Measurements from ENCODE around the gene CRADD. TPM values are rescaled to one million over a fixed set of nuclear protein-coding genes. Genes with fewer than 3 reads are reported as not detected.

The CRADD gene
- total and polyA plus RNA-seq, 2 donors, result 13.9 to 17.1 TPM

DNA sequence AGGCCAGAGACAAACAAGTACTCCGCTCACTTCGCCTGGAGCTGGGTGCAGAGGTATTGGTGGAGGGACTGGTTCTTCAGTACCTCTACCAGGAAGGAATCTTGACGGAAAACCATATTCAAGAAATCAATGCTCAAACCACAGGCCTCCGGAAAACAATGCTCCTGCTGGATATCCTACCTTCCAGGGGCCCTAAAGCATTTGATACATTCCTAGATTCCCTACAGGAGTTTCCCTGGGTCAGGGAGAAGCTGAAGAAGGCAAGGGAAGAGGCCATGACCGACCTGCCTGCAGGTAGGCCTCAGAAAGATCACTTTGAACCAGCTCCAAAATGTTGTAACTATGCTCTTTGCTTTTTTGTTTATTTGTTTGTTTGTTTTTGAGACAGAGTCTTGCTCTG, 1.6 kb downstream of the CRADD start:
- H3K27ac ChIP-seq (ENCODE audit: low read depth in 1 of 2, low read length in 1 of 2), result no peak overlapping the region
- no peaks in the 10 kb centered on the region for H3K27me3 ChIP-seq (ENCODE audit: control insufficient read depth in 2 of 2, insufficient read depth in 1 of 2, low read length in 1 of 2)
- 98% methylated on average over 5 of the region's 5 CpGs for WGBS
- DNase-seq (ENCODE audit: low read depth in 6 of 9, low spot score in 9 of 9), result no peak
- peaks cover 0 to 3% of the 10 kb centered on the region in 2 donors for H3K9me3 ChIP-seq (ENCODE audit: control insufficient read depth in 2 of 2, insufficient read depth in 1 of 2, low read length in 1 of 2)
- no peak overlapping the region for H3K4me3 ChIP-seq (ENCODE audit: low read length in 2 of 2)
- H3K4me1 ChIP-seq (ENCODE audit: control insufficient read depth in 2 of 2, insufficient read depth in 2 of 2, low read length in 2 of 2), result peaks cover 2 to 19% of the 10 kb centered on the region in 2 donors
- no peaks in the 10 kb centered on the region for H3K36me3 ChIP-seq (ENCODE audit: control insufficient read depth in 2 of 2, insufficient read depth in 2 of 2, low read length in 1 of 2)

DNA sequence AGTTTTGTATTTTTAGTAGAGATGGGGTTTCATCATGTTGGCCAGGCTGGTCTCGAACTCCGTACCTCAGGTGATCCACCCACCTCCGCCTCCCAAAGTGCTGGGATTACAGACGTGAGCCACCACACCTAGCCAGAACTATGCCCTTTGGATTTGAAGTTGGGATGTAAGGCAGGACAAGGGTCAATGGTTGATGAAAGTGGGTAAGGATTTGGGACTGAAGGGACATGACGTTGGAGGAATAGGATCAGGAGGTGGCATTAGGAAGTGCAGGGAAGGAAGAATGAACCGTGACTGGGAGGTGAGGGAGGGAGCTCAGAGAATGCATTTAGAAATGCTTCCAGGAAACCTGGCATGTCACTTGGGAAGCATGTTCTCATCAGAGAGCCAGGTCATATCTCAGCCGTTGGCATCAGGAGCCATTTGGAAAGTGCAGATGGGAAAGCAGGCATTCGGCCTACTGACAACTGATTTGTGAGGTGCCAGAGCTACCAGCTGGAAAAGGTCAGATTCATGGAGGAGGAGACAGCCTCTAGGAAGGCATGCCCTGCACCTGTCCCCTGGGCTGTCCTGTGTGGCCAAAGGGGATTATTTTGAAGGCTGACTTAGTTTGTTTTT, 2.2 kb downstream of the CRADD start:
- no peak for DNase-seq (ENCODE audit: low read depth in 6 of 9, low spot score in 9 of 9)
- no peak overlapping the region for H3K4me3 ChIP-seq (ENCODE audit: low read length in 2 of 2)
- peaks cover 2 to 21% of the 10 kb centered on the region in 2 donors for H3K4me1 ChIP-seq (ENCODE audit: control insufficient read depth in 2 of 2, insufficient read depth in 2 of 2, low read length in 2 of 2)
- H3K36me3 ChIP-seq (ENCODE audit: control insufficient read depth in 2 of 2, insufficient read depth in 2 of 2, low read length in 1 of 2), result no peaks in the 10 kb centered on the region
- H3K27ac ChIP-seq (ENCODE audit: low read depth in 1 of 2, low read length in 1 of 2), result no peak overlapping the region
- peaks cover 0 to 3% of the 10 kb centered on the region in 2 donors for H3K9me3 ChIP-seq (ENCODE audit: control insufficient read depth in 2 of 2, insufficient read depth in 1 of 2, low read length in 1 of 2)
- WGBS, result 97% methylated on average over 8 of the region's 8 CpGs
- H3K27me3 ChIP-seq (ENCODE audit: control insufficient read depth in 2 of 2, insufficient read depth in 1 of 2, low read length in 1 of 2), result no peaks in the 10 kb centered on the region

DNA sequence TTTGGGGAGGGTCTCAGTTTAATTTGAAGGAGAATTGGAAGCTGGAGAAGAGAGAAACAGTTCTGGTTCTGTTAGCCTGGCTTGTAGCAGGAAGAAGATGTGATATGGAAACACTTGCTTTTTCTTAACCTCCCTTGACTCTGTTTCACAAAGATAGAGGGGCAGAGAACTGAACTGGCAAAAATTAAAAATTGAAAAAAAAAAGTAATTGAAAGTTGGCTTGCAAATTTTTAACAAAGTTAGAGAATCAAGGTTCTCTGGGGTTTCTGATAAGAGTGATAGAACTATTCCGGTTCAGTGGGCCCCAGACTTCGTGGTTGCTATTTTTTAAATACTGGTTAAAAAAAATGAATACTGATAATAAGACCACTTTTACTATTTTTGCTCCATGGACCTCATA, 2.8 kb downstream of the CRADD start:
- Histone ChIP-seq H3K27me3 (ENCODE audit: control insufficient read depth in 2 of 2, insufficient read depth in 1 of 2, low read length in 1 of 2) (no peaks in the 10 kb centered on the region), H3K9me3 (ENCODE audit: control insufficient read depth in 2 of 2, insufficient read depth in 1 of 2, low read length in 1 of 2) (peaks cover 0 to 3% of the 10 kb centered on the region in 2 donors), H3K36me3 (ENCODE audit: control insufficient read depth in 2 of 2, insufficient read depth in 2 of 2, low read length in 1 of 2) (no peaks in the 10 kb centered on the region), H3K4me3 (ENCODE audit: low read length in 2 of 2) (no peak overlapping the region), H3K4me1 (ENCODE audit: control insufficient read depth in 2 of 2, insufficient read depth in 2 of 2, low read length in 2 of 2) (peaks cover 2 to 25% of the 10 kb centered on the region in 2 donors), H3K27ac (ENCODE audit: low read depth in 1 of 2, low read length in 1 of 2) (no peak overlapping the region)
- DNase-seq (ENCODE audit: low read depth in 6 of 9, low spot score in 9 of 9), result no peak
- WGBS, result 82% methylated on average over 2 of the region's 2 CpGs

DNA sequence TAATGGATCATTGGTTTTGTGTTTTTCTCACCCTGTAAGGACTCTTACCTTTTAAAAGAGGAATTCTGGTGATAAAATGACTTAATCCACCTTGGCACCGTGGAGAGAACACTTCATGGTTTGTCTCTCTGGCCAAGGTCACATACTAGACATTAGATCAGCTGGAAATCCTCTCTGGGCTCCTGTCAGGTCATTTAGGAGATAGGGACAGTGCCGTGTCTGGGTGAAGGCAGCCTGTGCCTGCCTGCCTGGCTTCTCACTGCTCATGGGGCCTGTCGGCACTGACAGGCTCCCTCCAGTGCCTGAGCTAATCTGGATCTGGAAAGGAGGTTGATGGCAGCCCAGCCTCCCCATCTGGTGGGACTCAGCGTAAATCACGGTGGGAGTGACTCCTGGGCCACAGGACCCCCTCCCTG, 5.7 kb downstream of the CRADD start:
- no peak for DNase-seq (ENCODE audit: low read depth in 6 of 9, low spot score in 9 of 9)
- Histone ChIP-seq H3K9me3 (ENCODE audit: control insufficient read depth in 2 of 2, insufficient read depth in 1 of 2, low read length in 1 of 2) (peaks cover 0 to 3% of the 10 kb centered on the region in 2 donors), H3K4me1 (ENCODE audit: control insufficient read depth in 2 of 2, insufficient read depth in 2 of 2, low read length in 2 of 2) (peaks cover 0 to 17% of the 10 kb centered on the region in 2 donors), H3K4me3 (ENCODE audit: low read length in 2 of 2) (no peak overlapping the region), H3K27me3 (ENCODE audit: control insufficient read depth in 2 of 2, insufficient read depth in 1 of 2, low read length in 1 of 2) (no peaks in the 10 kb centered on the region), H3K36me3 (ENCODE audit: control insufficient read depth in 2 of 2, insufficient read depth in 2 of 2, low read length in 1 of 2) (peaks cover 0 to 5% of the 10 kb centered on the region in 2 donors), H3K27ac (ENCODE audit: low read depth in 1 of 2, low read length in 1 of 2) (no peak overlapping the region)
- WGBS, result 95% methylated on average over 5 of the region's 5 CpGs

DNA sequence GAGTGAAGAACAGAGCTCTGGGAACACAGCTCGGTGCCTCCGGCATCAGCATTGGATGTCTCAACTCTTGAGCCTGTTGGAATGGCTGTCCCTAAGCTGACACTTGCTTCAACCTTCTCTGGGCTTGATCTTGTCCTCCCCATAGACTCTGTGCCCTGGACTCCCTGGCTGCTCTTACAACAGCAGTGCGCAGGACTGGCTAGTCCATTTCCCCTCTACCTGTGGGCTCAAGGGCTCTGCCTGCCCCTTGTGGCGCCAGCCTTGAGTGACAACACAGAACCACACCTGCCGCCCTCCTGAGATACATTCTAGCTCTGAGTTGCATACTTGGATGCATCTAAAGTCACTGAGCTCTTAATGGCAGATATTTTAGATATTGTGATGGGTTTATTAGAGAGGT, 6.2 kb downstream of the CRADD start:
- H3K4me3 ChIP-seq (ENCODE audit: low read length in 2 of 2), result no peak overlapping the region
- H3K9me3 ChIP-seq (ENCODE audit: control insufficient read depth in 2 of 2, insufficient read depth in 1 of 2, low read length in 1 of 2), result peaks cover 0 to 3% of the 10 kb centered on the region in 2 donors
- WGBS, result 97% methylated on average over 5 of the region's 5 CpGs
- H3K27me3 ChIP-seq (ENCODE audit: control insufficient read depth in 2 of 2, insufficient read depth in 1 of 2, low read length in 1 of 2), result no peaks in the 10 kb centered on the region
- DNase-seq (ENCODE audit: low read depth in 6 of 9, low spot score in 9 of 9), result no peak
- peaks cover 0 to 5% of the 10 kb centered on the region in 2 donors for H3K36me3 ChIP-seq (ENCODE audit: control insufficient read depth in 2 of 2, insufficient read depth in 2 of 2, low read length in 1 of 2)
- peaks cover 0 to 13% of the 10 kb centered on the region in 2 donors for H3K4me1 ChIP-seq (ENCODE audit: control insufficient read depth in 2 of 2, insufficient read depth in 2 of 2, low read length in 2 of 2)
- no peak overlapping the region for H3K27ac ChIP-seq (ENCODE audit: low read depth in 1 of 2, low read length in 1 of 2)

DNA sequence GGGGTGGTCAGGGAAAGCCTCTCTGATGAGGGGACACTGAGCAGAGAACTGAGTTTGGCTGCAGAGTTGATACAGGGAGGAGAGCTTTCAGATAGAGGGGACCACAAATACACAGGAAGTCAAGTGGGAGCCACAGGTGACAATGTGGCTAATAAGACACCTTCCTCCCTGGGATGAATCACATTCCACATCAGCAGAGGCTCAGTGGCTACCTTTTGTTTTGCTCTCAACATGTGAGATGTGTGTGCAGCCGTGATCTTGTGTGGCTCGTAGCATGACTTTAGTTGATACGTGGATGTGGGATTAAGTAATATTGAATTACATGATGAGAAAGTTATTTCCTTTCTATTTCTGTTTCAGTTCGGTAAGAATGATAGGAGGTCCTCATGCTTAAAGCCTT, 7.5 kb downstream of the CRADD start:
- Histone ChIP-seq H3K27ac (ENCODE audit: low read depth in 1 of 2, low read length in 1 of 2) (no peak overlapping the region), H3K4me3 (ENCODE audit: low read length in 2 of 2) (no peak overlapping the region), H3K36me3 (ENCODE audit: control insufficient read depth in 2 of 2, insufficient read depth in 2 of 2, low read length in 1 of 2) (peaks cover 0 to 5% of the 10 kb centered on the region in 2 donors), H3K9me3 (ENCODE audit: control insufficient read depth in 2 of 2, insufficient read depth in 1 of 2, low read length in 1 of 2) (peaks cover 0 to 3% of the 10 kb centered on the region in 2 donors), H3K4me1 (ENCODE audit: control insufficient read depth in 2 of 2, insufficient read depth in 2 of 2, low read length in 2 of 2) (peaks cover 0 to 11% of the 10 kb centered on the region in 2 donors), H3K27me3 (ENCODE audit: control insufficient read depth in 2 of 2, insufficient read depth in 1 of 2, low read length in 1 of 2) (no peaks in the 10 kb centered on the region)
- no peak for DNase-seq (ENCODE audit: low read depth in 6 of 9, low spot score in 9 of 9)
- 77% methylated on average over 4 of the region's 4 CpGs for whole genome bisulfite sequencing

DNA sequence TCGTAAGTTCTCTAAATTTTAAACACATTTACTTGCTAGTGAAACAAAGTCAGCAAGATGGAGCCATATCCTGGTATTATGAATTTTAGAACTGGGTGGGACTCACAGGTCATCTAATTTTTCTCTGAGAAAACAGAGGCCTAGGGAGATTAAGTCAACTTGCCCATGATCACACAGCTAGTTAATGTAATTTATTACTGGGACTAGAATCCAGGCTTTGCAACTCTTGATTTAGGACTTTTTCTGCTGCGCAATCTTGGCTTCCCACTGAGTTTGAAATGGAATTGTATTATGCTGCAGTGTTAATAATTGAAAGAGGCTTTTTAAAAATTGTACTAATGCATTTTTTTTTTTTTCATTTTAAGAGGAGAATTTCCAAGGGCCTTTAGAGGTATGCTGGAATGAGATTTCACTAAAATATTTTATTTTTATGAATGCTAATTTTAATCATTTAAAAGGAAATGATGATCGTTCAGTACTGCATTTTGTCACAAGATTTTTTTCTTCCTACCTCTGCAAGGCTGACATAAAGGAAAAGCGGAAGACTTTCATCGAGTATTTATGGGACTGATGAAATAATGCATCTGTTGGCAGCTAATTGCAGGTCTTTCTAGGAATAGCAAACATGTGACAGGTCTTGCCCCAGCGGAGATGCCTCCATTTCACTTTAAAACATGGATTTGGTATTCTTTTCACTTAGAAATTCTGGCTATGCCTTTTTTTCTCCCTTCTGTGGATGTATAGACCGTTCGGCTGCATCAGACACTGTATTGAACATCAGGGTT, 9.6 kb downstream of the CRADD start:
- H3K27ac ChIP-seq (ENCODE audit: low read depth in 1 of 2, low read length in 1 of 2), result no peak overlapping the region
- DNase-seq (ENCODE audit: low read depth in 6 of 9, low spot score in 9 of 9), result no peak
- peaks cover 0 to 5% of the 10 kb centered on the region in 2 donors for H3K36me3 ChIP-seq (ENCODE audit: control insufficient read depth in 2 of 2, insufficient read depth in 2 of 2, low read length in 1 of 2)
- H3K4me1 ChIP-seq (ENCODE audit: control insufficient read depth in 2 of 2, insufficient read depth in 2 of 2, low read length in 2 of 2), result peaks cover 0 to 11% of the 10 kb centered on the region in 2 donors
- H3K9me3 ChIP-seq (ENCODE audit: control insufficient read depth in 2 of 2, insufficient read depth in 1 of 2, low read length in 1 of 2), result peaks cover 0 to 3% of the 10 kb centered on the region in 2 donors
- over 99% methylated on average over 8 of the region's 8 CpGs for WGBS
- H3K27me3 ChIP-seq (ENCODE audit: control insufficient read depth in 2 of 2, insufficient read depth in 1 of 2, low read length in 1 of 2), result no peaks in the 10 kb centered on the region
- no peak overlapping the region for H3K4me3 ChIP-seq (ENCODE audit: low read length in 2 of 2)

DNA sequence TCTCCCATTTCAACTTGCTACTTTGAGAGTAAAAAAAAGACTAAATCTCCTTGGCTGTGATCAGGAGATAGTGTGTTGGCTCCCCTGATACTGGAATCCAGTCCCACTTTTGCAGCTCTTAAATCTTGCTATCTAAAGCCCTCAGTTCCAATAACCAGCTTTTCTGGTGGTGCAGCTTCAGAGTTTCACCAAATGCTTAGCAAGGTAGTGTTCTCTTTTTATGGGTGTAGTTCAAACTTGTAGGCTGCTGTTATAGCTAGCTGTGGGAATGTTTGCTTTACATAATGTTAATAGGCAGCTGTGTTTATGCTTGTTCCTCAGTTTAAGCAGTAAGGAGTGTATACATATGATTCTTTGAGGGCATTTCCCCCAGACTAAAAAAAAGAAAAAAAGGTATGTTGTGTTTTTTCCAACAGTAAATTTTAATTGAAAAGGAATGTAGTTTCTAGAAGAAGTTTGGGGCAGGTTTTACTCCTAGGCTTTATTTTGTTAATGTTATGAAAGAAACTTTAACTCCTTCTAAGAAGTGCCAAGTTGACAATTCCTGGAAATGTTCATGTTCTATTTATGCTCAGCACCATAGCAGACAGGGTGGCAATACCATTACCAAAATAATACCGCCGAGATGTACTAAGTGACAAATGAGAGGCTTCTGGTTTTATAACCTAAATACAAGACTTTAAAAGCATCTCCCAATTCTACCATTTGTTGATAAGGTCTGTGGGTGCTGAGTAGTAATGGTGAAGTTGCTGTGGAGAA, 12.1 kb downstream of the CRADD start:
- Histone ChIP-seq H3K27me3 (ENCODE audit: control insufficient read depth in 2 of 2, insufficient read depth in 1 of 2, low read length in 1 of 2) (no peaks in the 10 kb centered on the region), H3K36me3 (ENCODE audit: control insufficient read depth in 2 of 2, insufficient read depth in 2 of 2, low read length in 1 of 2) (peaks cover 0 to 5% of the 10 kb centered on the region in 2 donors), H3K27ac (ENCODE audit: low read depth in 1 of 2, low read length in 1 of 2) (no peak overlapping the region), H3K4me1 (ENCODE audit: control insufficient read depth in 2 of 2, insufficient read depth in 2 of 2, low read length in 2 of 2) (peaks cover 0 to 10% of the 10 kb centered on the region in 2 donors), H3K4me3 (ENCODE audit: low read length in 2 of 2) (no peak overlapping the region), H3K9me3 (ENCODE audit: control insufficient read depth in 2 of 2, insufficient read depth in 1 of 2, low read length in 1 of 2) (no peaks in the 10 kb centered on the region)
- DNase-seq (ENCODE audit: low read depth in 6 of 9, low spot score in 9 of 9), result no peak
- 82% methylated on average over 2 of the region's 2 CpGs for WGBS

DNA sequence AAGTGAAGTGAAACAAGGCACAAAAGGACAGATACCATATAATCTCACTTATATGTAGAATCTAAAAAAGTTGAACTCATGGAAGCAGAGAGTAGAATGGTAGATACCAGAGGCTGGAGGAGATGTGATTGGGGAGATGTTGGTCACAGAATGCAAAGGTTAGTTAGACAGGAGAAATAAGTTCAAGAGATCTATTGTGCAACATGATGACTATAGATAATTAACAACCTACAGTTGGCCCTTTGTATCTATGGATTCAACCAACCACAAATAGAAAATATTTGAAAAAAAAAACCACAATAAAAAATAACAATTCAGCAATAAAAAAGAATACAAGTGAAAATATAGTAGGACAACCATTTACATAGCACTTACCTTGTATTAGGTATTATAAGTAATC, 19.3 kb downstream of the CRADD start:
- DNase-seq (ENCODE audit: low read depth in 6 of 9, low spot score in 9 of 9), result no peak
- no peak overlapping the region for H3K4me3 ChIP-seq (ENCODE audit: low read length in 2 of 2)
- no peaks in the 10 kb centered on the region for H3K36me3 ChIP-seq (ENCODE audit: control insufficient read depth in 2 of 2, insufficient read depth in 2 of 2, low read length in 1 of 2)
- no peak overlapping the region for H3K27ac ChIP-seq (ENCODE audit: low read depth in 1 of 2, low read length in 1 of 2)
- no peaks in the 10 kb centered on the region for H3K9me3 ChIP-seq (ENCODE audit: control insufficient read depth in 2 of 2, insufficient read depth in 1 of 2, low read length in 1 of 2)
- H3K27me3 ChIP-seq (ENCODE audit: control insufficient read depth in 2 of 2, insufficient read depth in 1 of 2, low read length in 1 of 2), result no peaks in the 10 kb centered on the region
- peaks cover 2 to 3% of the 10 kb centered on the region in 2 donors for H3K4me1 ChIP-seq (ENCODE audit: control insufficient read depth in 2 of 2, insufficient read depth in 2 of 2, low read length in 2 of 2)

Data from thymus (tissue), 11 donors.